Activated CD4-positive, alpha-beta T cell treated with anti-CD3 and anti-CD28 coated beads for 48 hours (primary cell): ENCODE data around the gene CFAP46.
A peak's percentile ranks its signal among the peaks of the same experiment; 100 is the strongest.

Experiments
- DNase-seq: peaks from one replicate; pipeline ENCODE4 v3.0.0-alpha.2; 2020

CFAP46 gene

GRCh38 chr10:132942101-132943057 is at the start of gene CFAP46:
Gene CFAP46 (minus strand): TSS chr10:132942570. CDS start chr10:132942484, 86 bp downstream.
- DNase-seq: peak; percentile 40

- DNase-seq: no peak
Measured at GRCh38 chr10:132991706-132992432, 49.5 kb upstream of the CFAP46 start.

- DNase-seq: no peak
Measured at GRCh38 chr10:132990684-132991545, 48.5 kb upstream of the CFAP46 start.

- DNase-seq: no peak
Measured at GRCh38 chr10:132989476-132990415, 47.4 kb upstream of the CFAP46 start.

GRCh38 chr10:132988988-132989387 is 46.6 kb upstream of the CFAP46 start:
- DNase-seq: no peak

- no peak for DNase-seq
Measured at GRCh38 chr10:132987671-132988571, 45.6 kb upstream of the CFAP46 start.

GRCh38 chr10:132986978-132987377 is 44.6 kb upstream of the CFAP46 start:
- DNase-seq: no peak

GRCh38 chr10:132986576-132986975 is 44.2 kb upstream of the CFAP46 start:
- DNase-seq: no peak

GRCh38 chr10:132986076-132986475 is 43.7 kb upstream of the CFAP46 start:
- no peak for DNase-seq

- no peak for DNase-seq
Measured at GRCh38 chr10:132985546-132985900, 43.2 kb upstream of the CFAP46 start.

GRCh38 chr10:132984801-132985545 is 42.6 kb upstream of the CFAP46 start:
- no peak for DNase-seq

- no peak for DNase-seq
Measured at GRCh38 chr10:132984008-132984295, 41.6 kb upstream of the CFAP46 start.

GRCh38 chr10:132983252-132984007 is 41.1 kb upstream of the CFAP46 start:
- no peak for DNase-seq

GRCh38 chr10:132982301-132982989 is 40.1 kb upstream of the CFAP46 start:
- DNase-seq: no peak

GRCh38 chr10:132981746-132982145 is 39.4 kb upstream of the CFAP46 start:
- DNase-seq: no peak

- no peak for DNase-seq
Measured at GRCh38 chr10:132981173-132981555, 38.8 kb upstream of the CFAP46 start.

GRCh38 chr10:132980426-132981172 is 38.2 kb upstream of the CFAP46 start:
- DNase-seq: no peak
